NCI-H510A (cell line): ENCODE data around the gene IL10RB.
"Not testable (repeated sequence)": the region's sequence is repeated elsewhere in the genome, so short reads cannot be mapped to it uniquely, and the experiment has no call there.

Experiments used
- DNase-seq: peaks from one replicate; lab custom pipeline; 2025; lab: John Stamatoyannopoulos, UW

The IL10RB gene

DNA sequence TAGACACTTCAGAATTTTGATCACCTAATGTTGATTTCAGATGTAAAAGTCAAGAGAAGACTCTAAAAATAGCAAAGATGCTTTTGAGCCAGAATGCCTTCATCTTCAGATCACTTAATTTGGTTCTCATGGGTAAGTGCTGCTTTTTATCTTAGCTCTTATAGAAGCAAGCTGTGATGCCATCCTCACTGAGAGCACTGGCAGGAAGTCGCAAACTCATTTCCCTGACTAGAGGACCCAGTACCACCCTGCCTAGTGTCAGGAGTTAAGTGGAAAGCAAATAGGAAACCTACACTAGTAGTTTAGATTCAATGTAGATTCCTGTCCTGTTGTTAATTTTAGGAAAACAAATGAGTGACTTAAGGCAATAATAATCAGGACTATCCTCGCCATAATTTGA, 24.3 kb upstream of the IL10RB start:
- DNase-seq, result peak; percentile 8

DNA sequence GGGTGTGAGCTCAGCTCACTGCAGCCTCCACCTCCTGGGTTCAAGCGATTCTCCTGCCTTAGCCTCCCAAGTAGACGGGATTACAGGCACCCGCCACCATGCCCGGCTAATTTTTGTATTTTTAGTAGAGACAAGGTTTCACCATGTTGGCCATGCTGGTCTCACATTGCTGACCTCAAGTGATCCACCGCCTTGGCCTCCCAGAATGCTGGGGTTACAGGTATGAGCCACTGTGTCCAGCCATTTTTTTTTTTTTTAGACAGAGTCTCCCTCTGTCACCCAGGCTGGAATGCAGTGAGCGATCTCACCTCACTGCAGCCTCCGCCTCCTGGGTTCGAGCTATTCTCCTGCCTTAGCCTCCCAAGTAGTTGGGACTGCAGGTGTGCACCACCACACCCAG, 23.3 kb upstream of the IL10RB start:
- not testable (repeated sequence) for DNase-seq

DNA sequence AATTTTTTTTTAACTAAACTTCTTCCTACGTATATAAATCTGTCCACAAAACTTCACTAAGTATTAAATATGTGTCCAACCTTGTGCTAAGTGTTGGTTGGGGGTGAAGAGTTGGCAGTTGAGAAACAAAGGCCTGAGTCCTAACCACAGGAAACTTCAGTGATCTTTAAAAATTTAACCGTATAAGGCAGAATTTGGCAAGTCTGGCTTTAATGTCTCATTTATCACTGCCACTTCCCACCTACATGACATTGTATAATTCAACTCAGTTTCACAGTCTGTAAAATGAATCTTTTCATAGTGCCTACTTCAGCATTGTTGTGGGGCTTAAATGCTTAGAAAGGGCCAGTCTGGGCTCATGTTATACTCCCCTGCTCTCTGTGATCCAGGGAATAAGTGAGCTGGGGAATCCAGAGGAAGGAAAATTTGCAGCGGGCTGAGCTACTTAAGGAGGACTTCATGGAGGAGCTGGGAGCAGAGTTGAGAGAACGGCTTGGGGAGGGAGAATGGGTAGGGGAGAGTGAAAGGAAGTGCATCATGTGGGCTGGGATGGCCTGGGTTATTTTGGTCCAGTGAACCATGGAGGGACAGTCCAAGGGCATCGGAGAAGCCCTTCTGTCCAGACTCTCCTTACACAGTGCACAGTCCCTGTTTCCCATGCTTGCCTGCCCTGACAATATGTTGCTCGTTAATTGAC, 21.9 kb upstream of the IL10RB start:
- no peak for DNase-seq

DNA sequence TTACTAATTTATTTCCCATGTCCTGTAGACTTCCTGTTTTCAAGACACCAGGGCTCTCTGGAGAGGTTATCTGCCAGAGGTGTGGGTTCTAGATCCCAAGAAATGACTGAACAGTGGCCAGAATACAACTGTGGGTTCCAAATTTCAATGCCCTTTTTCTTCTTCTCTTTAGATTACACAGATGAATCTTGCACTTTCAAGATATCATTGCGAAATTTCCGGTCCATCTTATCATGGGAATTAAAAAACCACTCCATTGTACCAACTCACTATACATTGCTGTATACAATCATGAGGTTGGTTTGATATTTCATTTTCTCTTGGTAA, 21.4 kb upstream of the IL10RB start:
- no peak for DNase-seq

DNA sequence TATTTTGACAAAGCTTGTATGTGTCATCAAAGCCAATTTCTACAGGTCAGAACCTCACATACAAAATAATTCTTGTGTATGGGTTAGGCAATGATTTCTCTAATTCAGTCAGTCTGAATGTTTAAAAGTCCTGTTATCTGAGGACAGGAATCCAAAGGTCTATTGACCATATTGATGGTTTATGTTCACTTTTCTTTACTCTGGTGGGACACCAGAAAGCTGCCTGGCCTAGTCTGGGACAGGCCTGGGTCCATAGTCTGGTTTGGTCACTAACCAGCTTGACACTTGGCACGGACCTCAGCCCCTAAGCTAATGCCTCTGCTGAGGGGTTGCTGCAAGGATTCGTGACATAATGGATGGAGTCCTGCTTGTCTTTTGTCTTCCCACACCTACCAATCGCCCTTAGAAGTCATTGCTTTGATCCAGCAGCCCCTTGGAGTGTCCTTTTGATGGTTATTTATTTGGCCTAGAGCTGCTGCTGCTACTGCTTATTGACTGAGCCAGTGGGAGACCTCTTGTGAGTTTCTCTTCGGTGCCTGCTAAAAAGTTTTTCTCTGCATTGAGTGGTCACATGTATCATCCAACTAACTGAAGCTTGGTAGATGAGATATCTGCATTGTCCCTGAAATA, 20.8 kb upstream of the IL10RB start:
- DNase-seq, result no peak

DNA sequence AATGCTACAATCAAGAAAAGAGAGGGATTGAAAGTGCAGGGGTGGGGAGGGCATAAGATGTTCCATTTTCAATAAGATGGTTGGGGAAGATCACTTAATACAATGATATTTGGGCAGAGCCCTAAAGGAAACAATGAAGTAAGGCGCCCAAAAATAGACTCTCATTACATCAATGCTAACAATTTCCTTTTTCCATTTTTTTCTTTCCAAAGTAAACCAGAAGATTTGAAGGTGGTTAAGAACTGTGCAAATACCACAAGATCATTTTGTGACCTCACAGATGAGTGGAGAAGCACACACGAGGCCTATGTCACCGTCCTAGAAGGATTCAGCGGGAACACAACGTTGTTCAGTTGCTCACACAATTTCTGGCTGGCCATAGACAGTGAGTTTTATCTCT, 19.7 kb upstream of the IL10RB start:
- DNase-seq, result no peak

DNA sequence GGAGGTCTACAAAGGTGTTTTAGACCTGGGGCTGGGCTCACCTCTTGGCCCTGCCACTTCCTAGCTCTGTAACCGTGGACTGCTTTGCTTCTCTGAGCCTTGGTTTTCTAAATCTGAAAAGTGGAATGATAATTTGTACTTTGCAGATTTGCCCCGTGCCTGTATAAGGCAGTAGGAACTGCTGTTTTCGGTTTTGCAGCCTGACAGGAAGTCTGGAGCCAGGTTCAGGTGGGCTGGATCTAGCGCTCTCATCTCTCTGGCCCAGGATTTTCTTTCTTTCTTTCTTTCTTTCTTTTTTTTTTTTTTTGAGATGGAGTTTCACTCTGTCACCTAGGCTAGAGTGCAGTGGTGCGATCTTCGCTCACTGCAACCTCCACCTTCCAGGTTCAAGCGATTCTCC, 19.2 kb upstream of the IL10RB start:
- no peak for DNase-seq

DNA sequence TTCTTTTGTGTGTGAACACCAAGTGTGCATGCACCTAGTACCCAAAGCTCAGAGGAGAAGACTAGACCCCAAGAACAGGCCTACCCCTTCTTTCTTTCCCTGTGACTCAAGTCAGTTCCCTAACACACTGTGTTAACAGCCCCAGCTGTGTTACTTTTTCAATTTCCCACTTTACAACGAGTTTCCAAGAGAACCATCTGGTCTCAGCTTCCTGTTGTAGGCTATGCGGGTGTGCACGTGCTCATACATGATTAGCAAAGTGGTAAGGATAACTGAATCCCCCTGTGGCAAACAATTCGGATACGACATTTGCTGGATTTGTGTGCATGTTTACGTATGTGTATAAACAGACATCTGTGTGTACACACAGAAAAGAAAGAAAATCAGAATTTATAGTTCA, 18.6 kb upstream of the IL10RB start:
- no peak for DNase-seq

DNA sequence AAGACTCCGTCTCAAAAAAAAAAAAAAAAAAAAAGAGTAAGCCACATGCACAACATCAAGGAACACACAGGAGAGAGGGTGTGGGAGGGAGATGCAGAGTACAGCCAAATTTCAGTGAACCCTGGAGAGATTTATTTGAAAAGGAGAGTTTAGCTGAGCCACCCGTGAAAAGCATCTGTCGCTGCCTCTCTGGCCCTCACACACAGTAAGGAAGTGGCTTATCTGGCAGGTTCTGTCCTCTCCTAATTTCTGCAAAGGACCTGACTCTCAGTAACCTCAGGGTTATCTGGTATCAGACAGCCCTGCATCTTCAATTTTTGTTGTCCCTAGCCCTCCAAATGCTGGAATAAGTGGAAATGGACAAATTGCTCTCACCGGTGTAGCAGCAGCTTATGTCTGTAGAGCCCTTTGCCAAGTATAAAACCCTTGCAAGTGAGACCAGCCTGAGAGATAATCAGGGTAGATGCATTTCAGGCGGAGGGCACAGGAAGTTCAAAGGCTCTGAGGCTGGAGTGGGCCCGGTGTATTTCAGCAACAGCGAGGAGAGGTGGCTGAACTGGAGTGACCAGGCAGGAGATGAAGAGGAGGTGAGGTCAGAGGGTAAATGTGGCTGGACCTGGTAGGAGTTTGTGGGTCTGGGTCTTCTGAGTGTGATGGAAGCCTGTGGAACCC, 16.7 kb upstream of the IL10RB start:
- DNase-seq, result no peak

DNA sequence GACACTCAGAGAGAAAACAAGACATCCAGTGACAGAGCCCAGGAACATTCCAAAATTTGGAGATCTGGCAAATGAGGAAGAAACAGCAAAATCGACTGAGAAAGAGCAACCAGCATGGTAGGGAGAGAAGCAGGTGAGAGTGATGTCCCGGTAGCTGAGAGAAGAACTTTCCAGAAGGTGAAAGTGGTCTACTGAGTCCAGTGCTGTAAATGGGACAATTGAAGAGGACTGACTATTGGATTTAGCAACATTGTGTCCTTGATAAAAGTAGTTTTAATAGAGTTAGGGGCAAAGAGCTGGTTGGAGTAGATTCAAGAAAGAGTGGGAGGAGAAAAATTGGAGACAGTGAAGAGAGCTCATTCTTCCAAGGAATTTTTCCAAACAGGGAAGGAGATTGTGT, 15.0 kb upstream of the IL10RB start:
- no peak for DNase-seq

DNA sequence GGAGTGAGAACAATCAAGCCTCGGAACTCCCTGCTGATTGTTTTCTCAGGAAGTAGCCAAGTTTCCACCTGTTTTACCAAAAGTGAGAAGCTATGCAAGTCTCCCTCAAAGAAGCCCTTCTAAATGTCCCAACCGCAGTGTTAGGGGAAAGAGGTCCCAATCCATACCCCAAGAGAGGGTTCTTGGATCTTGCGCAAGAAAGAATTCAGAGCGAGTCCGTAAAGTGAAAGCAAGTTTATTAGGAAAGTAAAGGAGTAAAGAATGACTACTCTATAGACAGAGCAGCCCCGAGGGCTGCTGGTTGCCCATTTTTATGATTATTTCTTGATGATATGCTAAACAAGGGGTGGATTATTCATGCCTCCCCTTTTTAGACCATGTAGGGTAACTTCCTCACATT, 12.8 kb upstream of the IL10RB start:
- DNase-seq, result not testable (repeated sequence)

DNA sequence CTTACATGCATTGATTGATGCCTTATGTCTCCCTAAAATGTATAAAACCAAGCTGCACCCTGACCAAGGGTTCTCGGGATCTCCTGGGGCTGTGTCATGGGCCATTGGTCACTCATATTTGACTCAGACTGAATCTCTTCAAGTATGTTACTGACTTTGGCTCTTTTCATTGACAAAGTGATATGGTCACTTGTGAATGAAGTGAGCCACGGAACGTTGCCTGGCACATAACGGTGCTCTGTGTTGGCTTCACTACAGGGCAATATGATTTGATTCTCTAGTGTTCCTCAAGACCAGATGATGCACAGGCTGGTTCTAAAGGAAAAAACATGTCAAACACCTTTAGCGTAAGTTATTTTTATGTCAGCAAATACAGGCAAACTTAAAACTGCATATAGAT, 11.4 kb upstream of the IL10RB start:
- no peak for DNase-seq

DNA sequence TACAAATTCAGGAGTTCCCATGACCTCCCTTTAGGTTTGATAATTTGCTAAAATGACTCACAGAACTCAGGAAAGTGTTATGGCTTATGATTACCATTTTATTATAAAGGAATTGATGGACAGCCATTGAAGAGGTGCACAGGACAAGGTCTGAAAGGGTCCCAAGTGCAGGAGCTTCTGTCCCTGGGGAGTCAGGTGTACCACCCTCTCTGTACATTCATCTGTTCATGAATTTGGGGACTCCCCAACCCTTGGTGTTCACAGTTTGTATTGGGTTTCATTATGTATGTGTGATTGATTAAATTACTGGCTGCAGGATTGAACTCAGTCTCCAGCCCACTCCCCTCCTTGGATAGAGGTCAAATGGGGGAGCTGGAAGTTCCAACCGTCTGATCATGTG, 10.8 kb upstream of the IL10RB start:
- no peak for DNase-seq

DNA sequence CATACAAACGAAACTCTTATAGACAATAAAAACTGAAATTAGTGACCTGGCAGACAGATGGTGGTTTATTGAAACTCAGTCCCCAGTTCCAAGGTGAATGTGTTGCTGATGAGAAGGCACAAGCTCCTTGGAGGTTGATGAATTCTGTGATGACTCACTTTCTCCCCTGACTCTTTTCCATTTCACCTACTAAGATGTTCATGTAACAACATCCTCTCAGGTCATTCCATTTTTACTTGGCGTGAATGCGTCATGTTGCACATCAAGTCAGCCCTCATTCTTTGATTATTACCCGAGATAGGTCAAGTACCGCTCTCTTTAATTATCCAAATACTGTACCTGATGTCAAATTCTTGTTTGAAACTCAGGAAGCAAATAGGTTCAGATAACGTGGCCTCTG, 10.1 kb upstream of the IL10RB start:
- DNase-seq, result no peak

DNA sequence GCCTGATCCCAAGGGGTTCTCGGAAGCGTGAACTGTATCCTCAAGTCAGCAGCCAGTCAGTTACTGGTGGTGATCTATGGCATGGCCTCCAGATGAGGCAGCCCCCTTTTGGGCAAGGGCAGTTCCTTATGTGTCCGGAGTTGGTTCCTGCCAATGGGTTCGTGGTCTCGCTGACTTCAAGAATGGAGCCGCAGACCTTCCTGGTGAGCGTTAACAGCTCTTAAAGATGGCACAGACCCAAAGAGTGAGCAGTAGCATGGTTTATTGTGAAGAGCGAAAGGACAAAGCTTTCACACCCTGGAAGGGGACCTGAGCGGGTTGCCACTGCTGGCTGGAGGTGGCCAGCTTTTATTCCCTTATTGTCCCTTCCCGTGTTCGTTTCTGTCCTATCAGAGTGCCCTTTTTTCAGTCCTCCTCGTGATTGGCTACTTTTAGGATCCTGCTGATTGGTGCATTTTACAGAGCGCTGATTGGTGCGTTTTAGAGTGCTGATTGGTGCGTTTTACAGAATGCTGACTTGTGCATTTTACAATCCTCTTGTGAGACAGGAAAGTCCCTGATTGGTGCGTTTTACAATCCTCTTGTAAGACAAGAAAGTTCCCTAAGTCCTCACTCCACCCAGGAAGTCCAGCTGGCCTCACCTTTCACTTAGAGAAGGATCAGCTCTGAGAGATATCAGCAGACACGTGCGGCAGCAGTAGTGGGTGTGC, 8.9 kb upstream of the IL10RB start:
- DNase-seq, result no peak

DNA sequence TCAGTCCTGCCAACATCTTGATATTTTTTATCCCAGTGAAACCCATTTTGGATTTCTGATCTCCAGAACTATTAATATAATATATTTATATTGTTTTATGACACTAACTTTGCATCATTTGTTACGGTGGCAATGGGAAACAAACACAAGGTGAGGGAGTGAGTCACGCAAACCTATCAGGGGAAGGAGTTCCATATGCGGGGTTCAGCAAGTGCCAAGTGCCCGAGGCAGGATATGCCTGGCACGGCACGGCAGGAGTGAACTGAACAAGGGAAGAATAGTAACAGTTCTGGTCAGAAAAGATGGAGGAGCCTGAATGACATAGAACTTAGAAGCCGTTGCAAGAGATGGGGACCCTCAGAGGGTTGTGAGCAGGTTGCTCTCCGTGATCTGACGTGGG, 7.7 kb upstream of the IL10RB start:
- no peak for DNase-seq

DNA sequence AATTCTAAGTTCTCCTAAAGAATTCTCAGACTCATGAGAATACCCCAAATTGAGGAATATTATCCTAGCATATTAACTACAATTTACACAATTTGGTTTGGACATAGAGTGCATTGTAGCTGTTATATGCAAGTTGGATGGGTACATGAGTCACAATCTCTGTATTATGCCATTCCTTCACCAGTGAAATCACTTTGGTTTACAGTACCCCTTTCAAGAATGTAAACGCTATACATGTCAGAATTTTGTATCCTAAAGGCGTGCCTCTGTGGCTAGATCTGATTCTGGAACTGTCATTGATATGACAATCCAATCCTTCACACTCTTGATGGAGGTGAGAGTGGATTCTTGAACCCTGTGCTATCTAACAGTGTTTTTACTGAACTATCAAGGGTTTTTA, 6.7 kb upstream of the IL10RB start:
- DNase-seq, result no peak

DNA sequence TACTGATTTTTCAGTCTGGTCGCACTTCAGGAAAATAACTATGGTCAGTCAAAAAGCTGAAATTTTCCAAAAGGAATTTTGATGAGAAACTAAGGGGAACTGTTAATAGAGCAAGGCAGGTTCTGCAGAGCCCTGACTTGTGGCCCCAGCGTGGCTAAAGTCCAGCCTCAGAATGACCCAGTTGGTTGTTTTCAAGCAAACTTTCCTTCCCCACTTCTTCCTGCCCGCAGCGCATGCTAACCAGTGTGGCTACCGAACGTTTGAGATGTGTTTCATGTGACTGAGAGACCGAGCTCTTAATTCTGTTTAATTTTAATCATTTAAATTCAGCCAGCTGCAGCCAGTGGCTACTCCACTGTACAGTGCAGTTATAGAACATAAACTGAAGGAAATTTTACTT, 6.2 kb upstream of the IL10RB start:
- DNase-seq, result no peak

DNA sequence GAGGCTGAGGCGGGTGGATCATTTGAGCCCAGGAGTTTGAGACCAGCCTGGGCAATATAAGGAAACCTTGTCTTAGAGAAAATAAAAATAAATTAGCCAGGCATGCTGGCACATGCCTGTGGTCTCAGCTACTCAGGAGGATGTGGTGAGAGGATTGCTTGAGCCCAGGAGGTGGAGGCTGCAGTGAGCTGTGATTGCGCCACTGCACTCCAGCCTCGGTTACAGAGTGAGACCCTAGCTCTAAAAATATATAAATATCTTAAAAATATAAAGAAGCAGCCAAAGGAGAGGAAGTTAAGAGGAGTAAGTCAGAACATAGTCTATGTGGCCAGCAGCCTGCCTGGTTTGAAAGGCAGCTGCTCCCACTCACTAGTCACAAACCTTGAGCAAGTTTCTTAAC, 4.5 kb upstream of the IL10RB start:
- no peak for DNase-seq

DNA sequence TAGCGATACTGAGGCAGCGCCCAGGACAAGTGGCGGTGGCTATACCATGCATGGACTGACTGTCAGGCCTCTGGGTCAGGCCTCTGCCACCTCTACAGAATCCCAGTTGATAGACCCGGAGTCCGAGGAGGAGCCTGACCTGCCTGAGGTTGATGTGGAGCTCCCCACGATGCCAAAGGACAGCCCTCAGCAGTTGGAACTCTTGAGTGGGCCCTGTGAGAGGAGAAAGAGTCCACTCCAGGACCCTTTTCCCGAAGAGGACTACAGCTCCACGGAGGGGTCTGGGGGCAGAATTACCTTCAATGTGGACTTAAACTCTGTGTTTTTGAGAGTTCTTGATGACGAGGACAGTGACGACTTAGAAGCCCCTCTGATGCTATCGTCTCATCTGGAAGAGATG, 3.2 kb upstream of the IL10RB start:
- DNase-seq, result no peak

DNA sequence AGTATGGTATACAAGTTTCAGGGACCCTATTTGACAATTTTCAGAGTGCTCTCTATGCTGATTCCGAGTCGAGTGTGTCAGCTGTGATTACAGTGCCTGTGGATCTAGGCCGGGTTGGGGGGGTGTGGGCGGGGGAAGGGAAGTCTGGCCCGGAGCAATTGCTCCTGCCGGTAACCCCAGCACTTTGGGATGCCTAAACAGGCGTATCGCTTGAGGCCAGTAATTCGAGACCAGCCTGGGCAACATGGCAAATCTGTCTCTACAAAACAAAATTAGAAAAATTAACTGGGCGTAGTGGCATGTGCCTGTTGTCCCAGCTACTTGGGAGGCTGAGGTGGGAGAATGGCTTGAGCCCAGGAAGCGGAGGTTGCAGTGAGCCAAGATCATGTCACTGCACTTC, 1.6 kb upstream of the IL10RB start:
- no peak for DNase-seq

DNA sequence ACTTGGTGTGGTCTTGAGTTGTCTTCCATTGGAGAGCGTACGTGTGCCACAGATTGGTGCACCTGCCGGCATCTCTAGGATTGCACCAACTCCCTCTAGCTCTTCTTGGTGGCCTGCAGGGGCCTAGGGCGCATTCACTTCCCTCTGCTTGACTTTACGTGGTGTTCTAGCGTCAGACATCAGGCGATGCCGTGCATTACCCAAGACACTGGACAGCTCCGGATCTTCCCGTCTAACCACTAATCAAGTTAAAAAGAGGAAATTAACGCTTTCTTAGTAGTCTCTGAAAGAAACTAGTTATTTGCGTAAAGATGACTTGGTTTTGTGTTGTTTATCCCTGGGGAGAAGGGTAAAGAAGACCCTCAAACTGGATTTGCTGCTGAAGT, 510 bp upstream of the IL10RB start:
- DNase-seq, result peak; percentile 44

DNA sequence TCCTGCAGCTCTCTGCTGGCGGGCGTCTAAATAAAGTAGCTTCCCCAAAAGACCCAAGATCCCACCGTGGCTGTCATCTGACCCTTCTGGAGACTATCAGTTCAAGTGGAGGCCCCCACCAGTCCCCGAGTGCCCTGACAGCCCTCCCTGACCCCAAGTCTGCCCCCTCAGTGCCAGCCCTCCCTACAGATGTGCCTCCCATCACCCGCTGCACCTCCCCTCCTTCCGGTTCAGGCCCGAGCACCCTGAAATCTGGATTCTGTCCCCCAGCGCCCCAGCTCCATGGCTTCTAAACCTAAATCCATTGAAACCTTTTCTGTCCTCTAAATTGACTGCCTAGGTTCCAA, 595 bp downstream of the IL10RB start:
- no peak for DNase-seq
